ENCODE measurements around the gene ECM2. TPM values are rescaled to one million over a fixed set of nuclear protein-coding genes. Genes with fewer than 3 reads are reported as not detected.
A peak's percentile ranks its signal among the peaks of the same experiment; 100 is the strongest.

ECM2 gene
- polyA plus RNA-seq, 4 donors, result 1.9 to 6.0 (median 2.6) TPM

DNA sequence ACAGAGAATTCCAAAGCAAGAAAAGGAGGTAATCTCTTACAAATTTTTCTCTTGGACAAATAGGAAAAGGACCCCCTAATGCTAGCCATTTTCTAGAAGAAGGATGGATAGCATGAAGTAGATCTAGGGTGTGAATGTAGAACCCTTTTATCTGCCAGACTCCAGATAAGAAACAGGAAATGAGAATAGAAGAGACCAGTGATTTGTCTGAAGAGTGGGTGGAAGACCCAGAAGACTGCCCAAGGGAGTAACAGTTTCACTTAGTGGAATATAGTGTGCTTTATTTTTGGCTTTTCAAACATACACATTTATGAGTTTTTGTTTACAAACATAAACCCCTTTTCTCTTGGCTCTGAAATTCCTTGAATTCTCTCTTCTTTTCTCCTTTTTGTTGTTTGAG is 25.0 kb downstream of the ECM2 start:
- H3K27ac ChIP-seq (ENCODE audit: low read depth in 1 of 3, low read length in 2 of 3), result no peak overlapping the region
- H3K4me1 ChIP-seq (ENCODE audit: control insufficient read depth in 3 of 3, insufficient read depth in 2 of 3, low read depth in 1 of 3, low read length in 2 of 3), result peaks cover 0 to 22% (median 0%) of the 10 kb centered on the region in 3 donors
- peaks cover 0 to 2% (median 0%) of the 10 kb centered on the region in 3 donors for H3K36me3 ChIP-seq (ENCODE audit: control insufficient read depth in 3 of 3, insufficient read depth in 2 of 3, low read depth in 1 of 3, low read length in 3 of 3)
- H3K4me3 ChIP-seq (ENCODE audit: low read depth in 1 of 3, low read length in 3 of 3), result no peak overlapping the region
- no peaks in the 10 kb centered on the region for H3K9me3 ChIP-seq (ENCODE audit: control insufficient read depth in 2 of 2, insufficient read depth in 1 of 2, low read depth in 1 of 2, low read length in 1 of 2)
- no peak for DNase-seq
- no peak for FAIRE-seq
- H3K27me3 ChIP-seq (ENCODE audit: control insufficient read depth in 3 of 3, insufficient read depth in 3 of 3, low read length in 3 of 3), result no peaks in the 10 kb centered on the region

DNA sequence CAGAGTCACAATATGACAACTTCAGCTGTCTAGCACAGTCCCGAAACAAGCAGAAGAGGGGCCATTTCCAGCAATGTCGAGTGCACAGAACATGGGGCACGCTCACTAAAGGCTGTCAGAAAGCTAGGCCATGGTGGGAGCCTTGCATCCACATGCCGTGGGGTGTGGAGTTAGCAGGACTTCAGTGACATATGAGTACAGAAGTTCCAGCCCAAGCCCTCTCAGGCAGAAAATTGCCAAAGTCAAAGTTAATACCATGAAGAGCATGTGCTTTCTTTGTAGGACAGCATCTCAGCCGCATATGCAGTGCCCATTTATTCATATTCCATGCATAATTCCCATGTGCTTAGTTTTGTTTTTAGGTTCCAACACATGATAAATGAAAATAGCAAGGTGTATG is 26.7 kb downstream of the ECM2 start:
- Histone ChIP-seq H3K4me3 (ENCODE audit: low read depth in 1 of 3, low read length in 3 of 3) (no peak overlapping the region), H3K9me3 (ENCODE audit: control insufficient read depth in 2 of 2, insufficient read depth in 1 of 2, low read depth in 1 of 2, low read length in 1 of 2) (no peaks in the 10 kb centered on the region), H3K27me3 (ENCODE audit: control insufficient read depth in 3 of 3, insufficient read depth in 3 of 3, low read length in 3 of 3) (no peaks in the 10 kb centered on the region), H3K36me3 (ENCODE audit: control insufficient read depth in 3 of 3, insufficient read depth in 2 of 3, low read depth in 1 of 3, low read length in 3 of 3) (no peaks in the 10 kb centered on the region), H3K27ac (ENCODE audit: low read depth in 1 of 3, low read length in 2 of 3) (no peak overlapping the region), H3K4me1 (ENCODE audit: control insufficient read depth in 3 of 3, insufficient read depth in 2 of 3, low read depth in 1 of 3, low read length in 2 of 3) (peaks cover 0 to 22% (median 0%) of the 10 kb centered on the region in 3 donors)
- DNase-seq (no peak), FAIRE-seq (no peak)
- WGBS, 3 donors, result 96 to 99% (median 98%) methylated on average over 5 of the region's 5 CpGs

DNA sequence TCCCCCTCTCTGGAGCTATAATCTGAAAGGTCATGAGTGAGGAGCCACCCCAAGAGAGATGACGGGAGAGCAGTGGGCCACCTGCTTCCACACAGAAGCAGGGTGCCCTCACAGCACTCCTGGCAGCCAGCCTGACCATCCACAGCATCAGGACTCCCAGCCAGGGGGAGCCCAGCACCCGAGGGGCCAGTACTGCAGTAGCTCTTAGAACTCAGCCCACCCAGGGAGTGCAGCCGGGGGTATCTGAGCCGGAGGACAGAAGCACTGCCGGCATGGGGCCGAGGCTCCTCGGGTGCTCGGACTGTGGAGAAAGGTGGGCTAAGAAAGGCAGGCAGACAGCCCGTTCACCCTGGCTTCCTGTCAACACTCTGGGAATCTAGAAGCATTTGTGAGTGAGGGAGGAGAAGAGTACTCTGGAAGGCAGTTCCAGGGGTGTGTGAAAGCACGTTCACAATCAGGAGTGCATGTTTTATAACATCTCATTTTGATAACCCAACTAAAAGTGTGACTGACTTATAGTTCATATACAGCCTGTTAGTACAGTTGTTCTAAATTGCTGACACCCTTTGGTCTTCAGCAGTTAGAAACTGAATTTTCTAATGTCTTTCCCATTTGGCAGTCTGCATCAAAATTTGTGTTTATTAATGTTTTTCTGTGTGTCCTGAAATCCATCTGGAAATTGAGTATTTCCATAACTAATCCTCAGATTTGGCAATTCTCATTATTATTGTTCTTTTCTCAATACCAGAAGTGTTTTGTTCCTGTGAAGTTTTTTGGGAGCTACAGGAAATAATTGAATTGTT is 27.6 kb downstream of the ECM2 start:
- Histone ChIP-seq H3K4me3 (ENCODE audit: low read depth in 1 of 3, low read length in 3 of 3) (no peak overlapping the region), H3K36me3 (ENCODE audit: control insufficient read depth in 3 of 3, insufficient read depth in 2 of 3, low read depth in 1 of 3, low read length in 3 of 3) (no peaks in the 10 kb centered on the region), H3K4me1 (ENCODE audit: control insufficient read depth in 3 of 3, insufficient read depth in 2 of 3, low read depth in 1 of 3, low read length in 2 of 3) (peaks cover 0 to 19% (median 0%) of the 10 kb centered on the region in 3 donors), H3K27me3 (ENCODE audit: control insufficient read depth in 3 of 3, insufficient read depth in 3 of 3, low read length in 3 of 3) (no peaks in the 10 kb centered on the region), H3K9me3 (ENCODE audit: control insufficient read depth in 2 of 2, insufficient read depth in 1 of 2, low read depth in 1 of 2, low read length in 1 of 2) (no peaks in the 10 kb centered on the region), H3K27ac (ENCODE audit: low read depth in 1 of 3, low read length in 2 of 3) (no peak overlapping the region)
- DNase-seq (peak in 1 of 2 donors; percentile 11), FAIRE-seq (no peak)
- WGBS, 3 donors, result 64 to 72% (median 70%) methylated on average over 10 of the region's 10 CpGs

DNA sequence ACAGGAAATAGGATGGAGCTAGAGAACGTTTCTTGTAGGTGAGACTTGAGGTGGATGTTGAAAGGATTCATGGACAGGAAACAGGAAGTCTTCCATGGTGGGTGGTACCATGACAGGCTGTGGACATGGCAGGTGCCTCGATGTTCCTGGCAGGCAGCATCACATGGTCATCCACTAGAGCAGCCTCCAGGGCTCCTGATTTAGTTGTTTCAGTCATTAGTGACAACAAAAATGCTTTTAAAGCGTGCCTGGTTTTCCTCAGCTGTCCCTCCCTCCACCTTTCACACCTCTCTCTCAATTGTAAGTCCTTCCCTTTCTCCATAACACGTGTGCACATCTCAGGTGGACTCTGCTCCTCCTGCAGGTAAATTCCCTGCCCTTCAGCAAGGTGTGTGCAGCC is 28.3 kb downstream of the ECM2 start:
- Histone ChIP-seq H3K4me1 (ENCODE audit: control insufficient read depth in 3 of 3, insufficient read depth in 2 of 3, low read depth in 1 of 3, low read length in 2 of 3) (peaks cover 0 to 13% (median 0%) of the 10 kb centered on the region in 3 donors), H3K9me3 (ENCODE audit: control insufficient read depth in 2 of 2, insufficient read depth in 1 of 2, low read depth in 1 of 2, low read length in 1 of 2) (no peaks in the 10 kb centered on the region), H3K27me3 (ENCODE audit: control insufficient read depth in 3 of 3, insufficient read depth in 3 of 3, low read length in 3 of 3) (no peaks in the 10 kb centered on the region), H3K27ac (ENCODE audit: low read depth in 1 of 3, low read length in 2 of 3) (no peak overlapping the region), H3K4me3 (ENCODE audit: low read depth in 1 of 3, low read length in 3 of 3) (no peak overlapping the region), H3K36me3 (ENCODE audit: control insufficient read depth in 3 of 3, insufficient read depth in 2 of 3, low read depth in 1 of 3, low read length in 3 of 3) (no peaks in the 10 kb centered on the region)
- DNase-seq (peak; percentile 12 to 30), FAIRE-seq (no peak)
- WGBS, 3 donors, result 43 to 60% (median 57%) methylated on average over 4 of the region's 4 CpGs

DNA sequence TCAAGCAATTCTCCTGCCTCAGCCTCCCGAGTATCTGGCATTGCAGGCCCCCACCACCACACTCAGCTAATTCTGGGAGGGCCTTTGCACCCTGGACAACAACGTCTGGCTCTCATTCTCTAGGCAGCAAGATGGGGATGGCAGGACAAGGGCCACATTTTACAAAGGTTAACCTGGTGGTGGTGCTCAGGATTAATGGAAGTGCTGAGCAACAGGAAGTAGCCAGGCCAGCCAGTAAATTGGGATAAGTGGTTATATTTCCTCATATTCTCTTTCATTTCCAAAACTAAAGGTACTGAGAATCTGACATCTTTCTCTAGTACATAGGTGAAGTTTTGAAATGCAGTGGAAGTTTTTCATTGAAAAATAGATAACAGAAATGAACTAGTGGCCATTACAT is 28.8 kb downstream of the ECM2 start:
- FAIRE-seq, result no peak
- no peak overlapping the region for H3K4me3 ChIP-seq (ENCODE audit: low read depth in 1 of 3, low read length in 3 of 3)
- no peaks in the 10 kb centered on the region for H3K27me3 ChIP-seq (ENCODE audit: control insufficient read depth in 3 of 3, insufficient read depth in 3 of 3, low read length in 3 of 3)
- WGBS, 3 donors, result 78 to 90% (median 84%) methylated on average over 2 of the region's 2 CpGs
- no peaks in the 10 kb centered on the region for H3K9me3 ChIP-seq (ENCODE audit: control insufficient read depth in 2 of 2, insufficient read depth in 1 of 2, low read depth in 1 of 2, low read length in 1 of 2)
- DNase-seq, result peak in 1 of 2 donors; percentile 6
- peak overlapping the region in 1 of 3 donors; percentile 22 for H3K27ac ChIP-seq (ENCODE audit: low read depth in 1 of 3, low read length in 2 of 3)
- H3K4me1 ChIP-seq (ENCODE audit: control insufficient read depth in 3 of 3, insufficient read depth in 2 of 3, low read depth in 1 of 3, low read length in 2 of 3), result peaks cover 0 to 13% (median 0%) of the 10 kb centered on the region in 3 donors
- no peaks in the 10 kb centered on the region for H3K36me3 ChIP-seq (ENCODE audit: control insufficient read depth in 3 of 3, insufficient read depth in 2 of 3, low read depth in 1 of 3, low read length in 3 of 3)

DNA sequence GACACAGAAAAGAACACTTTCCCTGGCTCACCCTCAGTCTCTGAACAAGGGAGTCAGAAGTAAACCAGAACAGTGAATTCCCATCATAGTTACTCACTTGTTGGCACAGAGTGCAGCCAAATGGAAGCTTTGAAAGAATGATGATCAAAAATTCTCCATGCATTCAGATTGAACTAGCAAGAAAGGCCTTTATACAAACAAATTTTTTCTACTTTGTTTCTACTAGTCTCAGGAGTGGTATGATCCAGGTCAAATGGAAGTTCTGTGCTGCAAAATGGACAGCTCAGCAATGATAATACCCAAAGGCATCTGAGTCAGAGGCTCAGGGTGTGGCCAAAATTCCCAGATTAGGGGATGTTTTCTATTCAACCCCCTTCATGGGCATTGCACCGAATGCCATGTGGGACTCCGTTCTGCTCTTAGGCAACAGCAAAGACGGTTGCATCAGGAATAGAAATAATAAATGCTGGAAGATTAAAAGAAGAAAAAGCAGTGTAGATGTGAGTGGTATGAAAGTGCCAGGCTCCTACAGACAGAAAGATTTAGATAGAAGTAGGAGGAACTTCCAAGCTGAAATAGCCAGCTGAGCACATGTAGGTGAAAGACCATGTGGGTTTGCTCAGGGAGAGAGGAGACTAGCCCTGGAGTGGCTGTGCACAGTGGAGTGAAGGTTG is 29.5 kb downstream of the ECM2 start:
- H3K27ac ChIP-seq (ENCODE audit: low read depth in 1 of 3, low read length in 2 of 3), result peak overlapping the region in 2 of 3 donors; percentile 26 to 33
- DNase-seq (no peak), FAIRE-seq (no peak)
- peaks cover 0 to 13% (median 0%) of the 10 kb centered on the region in 3 donors for H3K4me1 ChIP-seq (ENCODE audit: control insufficient read depth in 3 of 3, insufficient read depth in 2 of 3, low read depth in 1 of 3, low read length in 2 of 3)
- H3K27me3 ChIP-seq (ENCODE audit: control insufficient read depth in 3 of 3, insufficient read depth in 3 of 3, low read length in 3 of 3), result no peaks in the 10 kb centered on the region
- H3K4me3 ChIP-seq (ENCODE audit: low read depth in 1 of 3, low read length in 3 of 3), result no peak overlapping the region
- no peaks in the 10 kb centered on the region for H3K36me3 ChIP-seq (ENCODE audit: control insufficient read depth in 3 of 3, insufficient read depth in 2 of 3, low read depth in 1 of 3, low read length in 3 of 3)
- WGBS, 3 donors, result 67 to 95% (median 91%) methylated on average over 3 of the region's 3 CpGs
- H3K9me3 ChIP-seq (ENCODE audit: control insufficient read depth in 2 of 2, insufficient read depth in 1 of 2, low read depth in 1 of 2, low read length in 1 of 2), result no peaks in the 10 kb centered on the region

DNA sequence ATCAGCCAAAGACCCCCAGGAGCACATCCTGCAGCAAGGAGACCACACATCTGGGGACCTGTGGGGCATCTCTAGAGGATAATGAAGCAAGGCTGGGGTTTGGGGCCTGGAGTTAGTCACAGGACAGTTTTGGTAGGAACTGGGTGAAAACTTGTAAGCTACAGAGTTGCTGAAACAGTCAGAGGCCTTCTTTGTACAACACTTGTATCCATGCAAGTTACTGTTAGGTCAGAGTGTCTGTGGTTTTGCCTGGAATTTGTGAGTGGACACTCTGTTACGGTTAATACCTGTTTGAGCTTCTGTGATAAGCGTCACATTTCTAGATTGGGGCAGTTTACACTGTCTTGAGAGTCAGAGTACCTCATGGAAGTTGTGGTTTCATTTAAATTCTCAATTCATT is 30.9 kb downstream of the ECM2 start:
- H3K4me1 ChIP-seq (ENCODE audit: control insufficient read depth in 3 of 3, insufficient read depth in 2 of 3, low read depth in 1 of 3, low read length in 2 of 3), result peaks cover 0 to 13% (median 0%) of the 10 kb centered on the region in 3 donors
- FAIRE-seq, result no peak
- no peak overlapping the region for H3K27ac ChIP-seq (ENCODE audit: low read depth in 1 of 3, low read length in 2 of 3)
- no peaks in the 10 kb centered on the region for H3K36me3 ChIP-seq (ENCODE audit: control insufficient read depth in 3 of 3, insufficient read depth in 2 of 3, low read depth in 1 of 3, low read length in 3 of 3)
- no peak overlapping the region for H3K4me3 ChIP-seq (ENCODE audit: low read depth in 1 of 3, low read length in 3 of 3)
- H3K9me3 ChIP-seq (ENCODE audit: control insufficient read depth in 2 of 2, insufficient read depth in 1 of 2, low read depth in 1 of 2, low read length in 1 of 2), result no peaks in the 10 kb centered on the region
- 94 to 97% (median 96%) methylated on average over 2 of the region's 2 CpGs for WGBS, 3 donors
- no peaks in the 10 kb centered on the region for H3K27me3 ChIP-seq (ENCODE audit: control insufficient read depth in 3 of 3, insufficient read depth in 3 of 3, low read length in 3 of 3)
- DNase-seq, result no peak

DNA sequence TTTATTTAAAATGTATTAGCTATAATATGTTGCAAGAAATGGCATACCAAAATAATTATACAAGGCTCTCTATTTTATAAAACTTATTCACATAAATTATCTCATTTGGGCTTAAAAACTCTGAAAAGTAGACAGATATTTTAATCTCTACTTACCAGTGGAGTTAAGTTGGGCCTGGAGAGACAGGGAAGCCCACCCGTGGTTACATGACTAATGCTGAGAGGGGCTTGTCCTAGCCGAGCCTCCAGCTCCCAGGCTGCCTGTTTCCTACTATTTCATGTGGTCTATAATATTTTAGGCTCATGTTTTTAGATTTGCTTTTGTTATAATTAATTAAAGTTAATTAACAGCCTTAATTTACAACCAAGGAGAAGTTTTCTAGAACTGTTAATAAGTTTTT is 32.6 kb downstream of the ECM2 start:
- peaks cover 0 to 12% (median 0%) of the 10 kb centered on the region in 3 donors for H3K4me1 ChIP-seq (ENCODE audit: control insufficient read depth in 3 of 3, insufficient read depth in 2 of 3, low read depth in 1 of 3, low read length in 2 of 3)
- WGBS, 3 donors, result 88 to 94% (median 92%) methylated on average over 2 of the region's 2 CpGs
- no peak overlapping the region for H3K4me3 ChIP-seq (ENCODE audit: low read depth in 1 of 3, low read length in 3 of 3)
- no peak overlapping the region for H3K27ac ChIP-seq (ENCODE audit: low read depth in 1 of 3, low read length in 2 of 3)
- no peaks in the 10 kb centered on the region for H3K9me3 ChIP-seq (ENCODE audit: control insufficient read depth in 2 of 2, insufficient read depth in 1 of 2, low read depth in 1 of 2, low read length in 1 of 2)
- no peak for DNase-seq
- no peaks in the 10 kb centered on the region for H3K36me3 ChIP-seq (ENCODE audit: control insufficient read depth in 3 of 3, insufficient read depth in 2 of 3, low read depth in 1 of 3, low read length in 3 of 3)
- FAIRE-seq, result no peak
- H3K27me3 ChIP-seq (ENCODE audit: control insufficient read depth in 3 of 3, insufficient read depth in 3 of 3, low read length in 3 of 3), result no peaks in the 10 kb centered on the region
